ENCODE measurements around the gene DEXI. TPM values are rescaled to one million over a fixed set of nuclear protein-coding genes. Genes with fewer than 3 reads are reported as not detected.

Gene DEXI
- total RNA-seq, 1 donor from 2014 or later, result 35.6 TPM

GRCh38 chr16:10951026-10951425 is 8.8 kb upstream of the DEXI start:
- peaks cover 8% of the 10 kb centered on the region for H3K4me1 Mint-ChIP-seq
- no peak overlapping the region for H3K27ac Mint-ChIP-seq (ENCODE audit: unreplicated experiment)
- DNase-seq (ENCODE audit: low read depth, low spot score), result no peak
- H3K36me3 Mint-ChIP-seq (ENCODE audit: low read depth), result no peaks in the 10 kb centered on the region
- H3K27me3 Mint-ChIP-seq (ENCODE audit: low read depth), result no peaks in the 10 kb centered on the region
- TF ChIP-seq CTCF (conservative IDR thresholded peaks at IDR 0.05), result no peak
- no peaks in the 10 kb centered on the region for H3K9me3 Mint-ChIP-seq
- no peak overlapping the region for H3K4me3 Mint-ChIP-seq

GRCh38 chr16:10950393-10950792 is 8.1 kb upstream of the DEXI start:
- Mint-ChIP-seq H3K4me1 (peaks cover 14% of the 10 kb centered on the region), H3K36me3 (ENCODE audit: low read depth) (no peaks in the 10 kb centered on the region), H3K27me3 (ENCODE audit: low read depth) (no peaks in the 10 kb centered on the region), H3K9me3 (no peaks in the 10 kb centered on the region), H3K4me3 (no peak overlapping the region), H3K27ac (ENCODE audit: unreplicated experiment) (no peak overlapping the region)
- no peak for DNase-seq (ENCODE audit: low read depth, low spot score)
- no peak for TF ChIP-seq CTCF (conservative IDR thresholded peaks at IDR 0.05)

- Mint-ChIP-seq H3K9me3 (no peaks in the 10 kb centered on the region), H3K27me3 (ENCODE audit: low read depth) (no peaks in the 10 kb centered on the region), H3K36me3 (ENCODE audit: low read depth) (no peaks in the 10 kb centered on the region), H3K4me1 (peaks cover 16% of the 10 kb centered on the region), H3K4me3 (peak overlapping the region; percentile 16), H3K27ac (ENCODE audit: unreplicated experiment) (no peak overlapping the region)
- DNase-seq (ENCODE audit: low read depth, low spot score), result no peak
- TF ChIP-seq CTCF (conservative IDR thresholded peaks at IDR 0.05), result no peak
These were observed 7.2 kb upstream of the DEXI start for GRCh38 chr16:10949424-10949970.

- no peak for DNase-seq (ENCODE audit: low read depth, low spot score)
- Mint-ChIP-seq H3K9me3 (no peaks in the 10 kb centered on the region), H3K4me1 (peaks cover 21% of the 10 kb centered on the region), H3K4me3 (peak overlapping the region; percentile 73), H3K27ac (ENCODE audit: unreplicated experiment) (peak overlapping the region; percentile 13), H3K27me3 (ENCODE audit: low read depth) (no peaks in the 10 kb centered on the region), H3K36me3 (ENCODE audit: low read depth) (no peaks in the 10 kb centered on the region)
- TF ChIP-seq CTCF (conservative IDR thresholded peaks at IDR 0.05), result no peak
These were observed 5.0 kb upstream of the DEXI start for GRCh38 chr16:10947211-10947787.

- H3K4me1 Mint-ChIP-seq, result peaks cover 21% of the 10 kb centered on the region
- no peaks in the 10 kb centered on the region for H3K27me3 Mint-ChIP-seq (ENCODE audit: low read depth)
- TF ChIP-seq CTCF (conservative IDR thresholded peaks at IDR 0.05), result no peak
- no peaks in the 10 kb centered on the region for H3K36me3 Mint-ChIP-seq (ENCODE audit: low read depth)
- DNase-seq (ENCODE audit: low read depth, low spot score), result no peak
- H3K4me3 Mint-ChIP-seq, result peak overlapping the region; percentile 91
- H3K27ac Mint-ChIP-seq (ENCODE audit: unreplicated experiment), result no peak overlapping the region
- no peaks in the 10 kb centered on the region for H3K9me3 Mint-ChIP-seq
These were observed 4.0 kb upstream of the DEXI start for GRCh38 chr16:10946308-10946707.

Measured in neural crest cell (in vitro differentiated cells).